A549 (cell line): ENCODE data around the gene CACNA1S.

Source experiments
- CTCF ChIP-seq: fragments of >200 bp; sonication (Bioruptor Twin); formaldehyde crosslinking; IDR thresholded peaks from 3 replicates; pipeline ENCODE4 v1.5.1; 2016
- EP300 ChIP-seq, 2 experiments: fragments of >200 bp; sonication (Bioruptor Twin); formaldehyde crosslinking; IDR thresholded peaks; 2 replicates in 1 of 2; 3 replicates in 1 of 2; pipeline ENCODE4 v1.6.1; 2016 to 2017
- JUNB ChIP-seq: fragments of >200 bp; sonication (Bioruptor Twin); formaldehyde crosslinking; IDR thresholded peaks from 2 replicates; pipeline ENCODE4 v1.6.1; 2016
- POLR2A ChIP-seq: IDR thresholded peaks from 2 replicates; pipeline ENCODE4 v1.6.1; 2012; ENCODE audit warnings: mild to moderate bottlenecking, low read length
- REST ChIP-seq: fragments of 200-600 bp; sonication (generic); IDR thresholded peaks from 2 replicates; pipeline ENCODE4 v1.6.1; 2016; ENCODE audit warnings: antibody characterized with exemption, mild to moderate bottlenecking, moderate library complexity
- RNF2 ChIP-seq: fragments of 200-600 bp; sonication (generic); IDR thresholded peaks from 2 replicates; pipeline ENCODE4 v1.6.1; 2016; ENCODE audit warnings: low read depth, mild to moderate bottlenecking, antibody characterized with exemption, moderate library complexity, borderline replicate concordance
- USF2 ChIP-seq: fragments of 450-650 bp; IDR thresholded peaks from 2 replicates; pipeline ENCODE4 v1.6.1; 2014; ENCODE audit warnings: antibody characterized with exemption
- ZSCAN20 ChIP-seq: fragments of 250-450 bp; sonication (Bioruptor Pico); IDR thresholded peaks from 2 replicates; pipeline ENCODE4 v1.8.0; 2022; ENCODE audit warnings: mild to moderate bottlenecking, moderate library complexity

- TF ChIP-seq CTCF (no peak), POLR2A (no peak), ZSCAN20 (CRISPR knock-in tag) (no peak), JUNB (no peak), USF2 (no peak), RNF2 (no peak), REST (no peak), EP300 (IDR thresholded peaks at IDR 0.05) (no peak)
These were observed 96.6 kb downstream of the CACNA1S start for GRCh38 chr1:201015551-201016091.
